Type B pancreatic cell (in vitro differentiated cells): ENCODE data around the gene SEC61G. TPM values are rescaled to one million over a fixed set of nuclear protein-coding genes. Genes with fewer than 3 reads are reported as not detected.

Experiments
- DNase-seq: peaks from one replicate; pipeline ENCODE4 v3.0.0; 2021; ENCODE audit warnings: mixed read lengths; ENCODE audit not compliant: unreplicated experiment; ENCODE audit errors: extremely low spot score
- H3K27ac Mint-ChIP-seq: 2 replicates; pipeline ENCODE4 v1.8.0; 2021; ENCODE audit warnings: mild to moderate bottlenecking, mixed read lengths
- H3K27me3 Mint-ChIP-seq: 2 replicates; pipeline ENCODE4 v1.8.0; 2021; ENCODE audit warnings: mixed read lengths
- H3K36me3 Mint-ChIP-seq: 2 replicates; pipeline ENCODE4 v1.8.0; 2021; ENCODE audit warnings: mixed read lengths
- H3K4me1 Mint-ChIP-seq: one replicate; pipeline ENCODE4 v1.8.0; 2021; ENCODE audit warnings: mixed read lengths; ENCODE audit not compliant: unreplicated experiment
- H3K4me3 Mint-ChIP-seq: 2 replicates; pipeline ENCODE4 v1.8.0; 2021; ENCODE audit warnings: mild to moderate bottlenecking, mixed read lengths
- H3K9me3 Mint-ChIP-seq: 2 replicates; pipeline ENCODE4 v1.8.0; 2021; ENCODE audit warnings: mixed read lengths
- total RNA-seq: library from RNA; stranded (reverse); gene quantifications from 2 replicates; pipeline ENCODE4 v1.2.1, GENCODE V29; 2021; ENCODE audit warnings: low replicate concordance
- TF ChIP-seq, protein P1 (sequence below): fragments of 200-600 bp; sonication (generic); conservative IDR thresholded peaks from 2 replicates; pipeline ENCODE4 v1.5.0; 2021; ENCODE audit warnings: antibody characterized with exemption, mild to moderate bottlenecking

The SEC61G gene
- total RNA-seq, 1 donor from 2014 or later = 115 TPM

DNA sequence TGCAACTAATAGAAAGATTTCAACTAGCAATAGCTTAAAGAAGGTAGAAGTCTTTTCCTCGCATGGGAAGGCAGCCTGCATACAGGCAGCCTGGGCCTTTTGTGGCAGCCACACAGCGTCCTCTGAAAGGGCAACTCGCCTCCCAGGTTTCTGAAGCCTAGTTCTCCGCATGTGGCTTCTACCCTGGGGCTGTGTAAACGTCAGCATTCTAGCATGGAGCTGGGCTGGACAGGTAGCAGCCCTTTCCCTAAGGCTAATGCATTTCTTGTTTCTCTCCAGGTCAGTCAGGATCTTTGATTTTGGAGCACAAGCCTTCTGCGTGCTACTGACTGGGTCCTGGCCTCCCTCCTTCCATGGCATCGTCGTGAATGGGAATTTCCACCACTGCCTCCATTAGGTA lies 23.8 kb upstream of the SEC61G start:
- no peak for DNase-seq
- Mint-ChIP-seq H3K27me3 (peaks cover 6% of the 10 kb centered on the region), H3K4me3 (no peak overlapping the region), H3K9me3 (no peaks in the 10 kb centered on the region), H3K36me3 (no peaks in the 10 kb centered on the region), H3K27ac (no peak overlapping the region), H3K4me1 (no peaks in the 10 kb centered on the region)
- TF ChIP-seq, protein P1, sequence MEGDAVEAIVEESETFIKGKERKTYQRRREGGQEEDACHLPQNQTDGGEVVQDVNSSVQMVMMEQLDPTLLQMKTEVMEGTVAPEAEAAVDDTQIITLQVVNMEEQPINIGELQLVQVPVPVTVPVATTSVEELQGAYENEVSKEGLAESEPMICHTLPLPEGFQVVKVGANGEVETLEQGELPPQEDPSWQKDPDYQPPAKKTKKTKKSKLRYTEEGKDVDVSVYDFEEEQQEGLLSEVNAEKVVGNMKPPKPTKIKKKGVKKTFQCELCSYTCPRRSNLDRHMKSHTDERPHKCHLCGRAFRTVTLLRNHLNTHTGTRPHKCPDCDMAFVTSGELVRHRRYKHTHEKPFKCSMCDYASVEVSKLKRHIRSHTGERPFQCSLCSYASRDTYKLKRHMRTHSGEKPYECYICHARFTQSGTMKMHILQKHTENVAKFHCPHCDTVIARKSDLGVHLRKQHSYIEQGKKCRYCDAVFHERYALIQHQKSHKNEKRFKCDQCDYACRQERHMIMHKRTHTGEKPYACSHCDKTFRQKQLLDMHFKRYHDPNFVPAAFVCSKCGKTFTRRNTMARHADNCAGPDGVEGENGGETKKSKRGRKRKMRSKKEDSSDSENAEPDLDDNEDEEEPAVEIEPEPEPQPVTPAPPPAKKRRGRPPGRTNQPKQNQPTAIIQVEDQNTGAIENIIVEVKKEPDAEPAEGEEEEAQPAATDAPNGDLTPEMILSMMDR = no peak

- H3K27ac Mint-ChIP-seq = no peak overlapping the region
- H3K4me1 Mint-ChIP-seq = no peaks in the 10 kb centered on the region
Observed at GRCh38 chr7:54782314-54782713, 23.3 kb upstream of the SEC61G start.

GRCh38 chr7:54781134-54781920 lies 22.3 kb upstream of the SEC61G start:
- TF ChIP-seq, protein P1 = no peak
- H3K4me3 Mint-ChIP-seq = no peak overlapping the region
- DNase-seq = no peak
- peaks cover 6% of the 10 kb centered on the region for H3K27me3 Mint-ChIP-seq
- H3K27ac Mint-ChIP-seq = no peak overlapping the region
- no peaks in the 10 kb centered on the region for H3K4me1 Mint-ChIP-seq
- H3K9me3 Mint-ChIP-seq = peaks cover 4% of the 10 kb centered on the region
- H3K36me3 Mint-ChIP-seq = no peaks in the 10 kb centered on the region

More at GRCh38 chr7:54782314-54782713, 23.3 kb upstream of the SEC61G start:
- DNase-seq = no peak
- TF ChIP-seq, protein P1 = no peak
- Mint-ChIP-seq H3K9me3 (no peaks in the 10 kb centered on the region), H3K36me3 (no peaks in the 10 kb centered on the region), H3K27me3 (peaks cover 6% of the 10 kb centered on the region), H3K4me3 (no peak overlapping the region)

DNA sequence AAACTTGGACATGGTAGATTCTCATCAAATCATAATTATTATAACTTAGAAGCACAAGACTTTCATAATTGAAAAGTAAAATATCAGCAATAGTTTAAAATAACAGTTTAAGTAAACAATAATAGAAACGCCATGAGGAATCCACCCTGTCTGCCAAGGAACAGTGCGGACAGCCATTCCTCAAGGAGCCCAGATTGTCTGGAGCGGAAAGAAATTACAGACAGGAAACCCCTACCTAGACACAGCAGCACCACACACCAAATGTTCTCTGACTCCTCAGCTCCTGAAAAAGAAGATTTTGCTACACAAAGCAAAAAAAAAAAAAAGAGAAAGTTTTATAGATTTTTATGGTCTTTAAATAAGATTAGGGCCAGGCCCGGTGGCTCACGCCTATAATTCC lies 21.5 kb upstream of the SEC61G start:
- Mint-ChIP-seq H3K4me1 (no peaks in the 10 kb centered on the region), H3K9me3 (peaks cover 6% of the 10 kb centered on the region), H3K27me3 (peaks cover 6% of the 10 kb centered on the region), H3K27ac (no peak overlapping the region), H3K36me3 (no peaks in the 10 kb centered on the region), H3K4me3 (no peak overlapping the region)
- no peak for DNase-seq
- TF ChIP-seq, protein P1 = no peak

GRCh38 chr7:54778696-54779540 lies 19.9 kb upstream of the SEC61G start:
- DNase-seq = no peak
- Mint-ChIP-seq H3K4me1 (peaks cover 5% of the 10 kb centered on the region), H3K9me3 (peaks cover 6% of the 10 kb centered on the region), H3K27me3 (no peaks in the 10 kb centered on the region), H3K27ac (no peak overlapping the region), H3K4me3 (no peak overlapping the region), H3K36me3 (no peaks in the 10 kb centered on the region)
- TF ChIP-seq, protein P1 = no peak
